ENCODE data around the gene LTBR.
A peak's percentile ranks its signal among the peaks of the same experiment; 100 is the strongest.

Gene LTBR

DNA sequence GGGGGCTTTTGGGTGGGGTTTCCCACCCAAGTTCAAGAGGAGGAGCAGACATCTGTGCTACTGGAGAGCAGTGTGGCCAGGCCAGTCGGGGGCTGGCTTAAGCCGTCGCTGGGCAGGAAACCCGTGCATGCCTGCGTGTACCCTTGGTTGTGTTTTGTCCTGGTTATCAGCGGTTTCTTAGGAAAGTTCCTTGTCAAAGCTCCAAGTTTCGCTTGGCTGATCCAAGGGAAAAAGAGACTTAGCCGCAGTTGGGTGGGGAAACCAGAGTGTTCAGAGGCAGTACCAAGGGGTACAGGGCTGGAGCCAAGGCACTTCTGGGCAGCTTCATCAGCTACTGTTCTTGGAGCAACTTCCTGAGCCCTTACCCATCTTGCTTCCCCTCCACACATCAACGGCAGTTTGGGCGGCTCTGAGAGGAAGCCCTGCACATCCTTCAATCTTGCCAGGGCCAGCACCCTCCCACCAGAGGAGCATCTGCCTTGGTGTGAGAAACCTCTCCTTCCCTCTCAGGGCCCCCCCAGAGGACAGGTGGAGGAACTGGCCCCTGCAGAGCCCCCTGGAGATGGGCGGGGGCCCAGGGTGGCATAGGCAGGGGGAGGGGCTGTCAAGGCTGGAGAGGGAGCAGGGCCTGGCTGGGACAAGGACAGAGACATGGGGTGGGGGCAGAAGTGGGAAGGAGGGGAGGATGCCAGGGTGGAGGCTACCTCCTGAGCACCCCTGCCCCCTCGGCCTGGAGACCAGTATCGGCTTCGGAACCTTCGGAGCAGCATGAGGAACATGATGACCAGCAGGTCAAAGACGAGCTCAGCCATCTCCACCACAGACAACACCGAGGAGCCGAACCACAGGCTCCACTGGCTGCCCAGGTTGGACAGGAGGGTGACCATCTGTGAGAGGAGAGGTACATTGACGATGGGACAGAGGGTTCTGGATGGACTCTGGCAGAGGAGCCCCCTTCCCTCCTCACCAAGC, 36.3 kb upstream of the LTBR start:
- no peak for DNase-seq

DNA sequence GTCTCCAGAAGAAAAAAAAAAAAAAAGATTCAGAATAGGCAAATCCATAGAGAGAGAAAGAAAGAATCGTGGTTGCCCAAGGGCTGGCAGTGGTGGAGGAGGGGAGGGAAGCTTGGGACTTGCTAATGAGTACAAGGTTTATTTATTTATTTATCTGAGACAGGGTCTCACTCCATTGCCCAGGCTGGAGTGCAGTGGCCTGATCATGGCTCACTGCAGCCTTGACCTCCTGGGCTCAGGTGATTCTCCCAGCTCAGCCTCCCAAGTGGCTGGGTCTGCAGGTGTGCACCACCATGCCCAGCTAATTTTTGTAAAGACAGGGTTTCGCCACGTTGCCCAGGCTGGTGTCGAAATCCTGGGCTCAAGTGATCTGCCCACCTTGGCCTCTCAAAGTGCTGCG, 32.3 kb upstream of the LTBR start:
- DNase-seq, result no peak

DNA sequence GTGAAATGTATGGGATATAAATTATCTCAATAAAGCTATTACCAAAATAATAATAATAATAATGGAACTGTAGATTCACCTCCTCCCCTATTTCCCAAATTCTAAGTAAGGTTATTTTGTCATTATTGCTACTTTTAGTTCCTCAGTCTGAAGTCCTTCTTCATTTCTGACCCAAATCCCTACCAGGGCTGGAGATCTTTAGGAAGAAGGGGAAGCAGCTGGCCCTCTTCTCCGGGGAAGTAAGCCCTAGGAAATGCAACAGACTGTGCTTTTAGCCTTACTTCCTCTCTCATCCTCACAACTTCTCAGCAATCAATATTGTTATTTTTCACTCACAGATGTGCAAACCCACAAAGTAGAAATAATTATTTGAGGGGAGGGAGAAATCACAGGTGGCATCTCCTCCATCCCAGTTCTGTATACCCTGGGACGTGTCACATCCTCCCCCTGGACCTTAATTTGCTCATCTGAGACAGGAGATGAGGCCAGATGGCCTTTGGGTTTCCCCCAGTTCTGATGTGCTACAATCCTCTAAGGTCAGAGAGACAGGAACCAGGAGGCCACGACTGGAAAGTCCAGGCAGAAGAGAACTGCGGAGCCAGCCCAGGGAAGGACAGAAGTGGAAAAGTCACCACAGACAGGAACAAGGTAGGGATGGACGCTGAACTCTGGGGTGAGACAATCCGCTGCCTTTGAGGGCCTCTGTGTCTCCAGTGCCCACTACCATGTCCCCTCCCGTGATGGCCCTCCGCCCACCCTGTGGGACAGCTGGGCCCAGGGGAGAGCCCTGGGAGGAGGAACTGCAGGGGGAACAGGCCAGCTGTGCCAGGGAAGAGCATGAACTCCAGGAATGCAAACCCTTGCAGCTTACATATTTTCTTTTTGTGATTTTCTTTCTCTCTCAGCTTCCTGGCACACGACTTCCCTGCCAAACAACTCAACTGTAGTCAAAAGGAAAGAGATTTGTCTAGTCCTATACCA, 31.5 kb upstream of the LTBR start:
- no peak for DNase-seq

DNA sequence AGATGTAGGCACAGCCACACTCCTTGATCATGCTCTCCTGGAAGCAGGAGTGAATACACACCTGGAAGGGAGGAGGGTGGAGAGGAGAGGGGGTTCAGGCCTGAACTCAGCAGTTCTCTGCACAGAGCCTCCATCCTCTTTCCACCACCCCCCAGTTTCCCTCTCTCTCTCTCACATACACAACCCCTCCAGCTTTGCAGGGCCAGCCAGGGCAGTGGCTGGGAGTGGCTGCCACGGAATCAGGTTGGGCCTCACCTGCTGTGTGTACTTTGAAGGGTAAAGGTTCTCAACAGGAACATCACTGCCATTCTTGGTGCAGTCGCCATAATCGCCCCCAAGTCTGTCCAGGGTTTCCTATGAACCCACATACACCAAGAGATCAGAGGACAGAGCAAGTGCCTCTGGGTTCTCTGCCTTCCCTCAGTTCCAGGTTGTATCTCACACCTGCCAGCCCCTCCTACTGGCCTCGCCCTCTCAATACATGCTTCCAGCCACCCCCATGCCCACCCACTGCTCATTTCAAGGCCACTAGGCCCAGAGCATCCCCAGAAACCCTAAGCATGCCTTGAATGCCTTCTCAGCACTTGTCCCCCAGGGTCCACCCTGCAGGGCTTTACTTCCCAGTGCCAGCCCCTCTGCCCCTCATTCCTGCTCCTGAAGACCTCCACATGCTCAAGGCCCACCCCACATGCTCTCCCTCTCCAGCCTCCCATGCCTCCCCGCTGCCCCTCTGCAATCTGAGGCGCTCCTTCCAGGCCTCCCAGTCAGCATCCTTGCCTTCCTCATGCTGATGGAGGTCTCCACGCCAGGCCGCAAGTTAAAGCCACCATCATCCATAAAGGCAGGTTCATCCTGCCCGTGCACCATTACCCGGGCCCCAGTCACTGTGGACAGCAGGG, 29.2 kb upstream of the LTBR start:
- DNase-seq, result no peak

- DNase-seq, result no peak
These were observed 28.2 kb upstream of the LTBR start for GRCh38 chr12:6355491-6356373.

DNA sequence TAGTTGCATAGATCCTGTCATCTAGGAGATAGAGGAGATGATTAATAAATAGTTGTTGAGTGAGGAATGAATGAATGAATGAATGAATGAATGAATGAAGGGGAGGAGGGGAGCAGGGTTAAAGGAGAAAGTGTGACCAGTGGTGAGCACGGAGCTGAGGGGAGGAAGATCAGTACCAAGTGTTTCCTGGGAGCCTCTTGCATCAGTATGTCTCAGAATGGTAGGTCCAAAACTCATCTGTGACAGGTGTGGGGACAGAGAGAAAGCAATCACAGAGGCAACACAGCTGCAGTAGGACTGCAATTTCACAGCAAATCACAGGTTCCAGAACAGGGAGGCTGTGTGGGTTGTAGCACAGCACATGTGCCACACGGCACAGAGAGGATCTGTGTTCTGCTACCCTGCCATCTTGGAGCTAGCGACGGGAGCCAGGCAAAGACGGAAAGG, 27.6 kb upstream of the LTBR start:
- no peak for DNase-seq

DNA sequence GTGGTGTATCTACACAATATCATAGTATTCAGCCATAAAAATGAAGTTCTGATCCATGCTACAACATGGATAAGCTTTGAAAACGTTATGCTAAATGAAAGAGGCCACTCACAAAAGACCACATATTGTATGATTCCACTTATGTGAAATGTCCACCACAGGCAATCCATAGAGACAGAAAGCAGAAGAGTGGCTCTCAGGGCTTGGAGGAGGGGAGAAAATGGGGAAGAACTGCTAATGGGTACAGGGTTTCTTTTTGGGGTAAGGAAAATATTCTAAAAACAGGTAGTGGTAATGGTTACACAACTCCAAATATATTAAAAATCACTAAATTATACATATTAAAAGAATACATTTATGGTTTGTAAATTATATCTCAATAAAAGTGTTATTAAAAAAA, 25.1 kb upstream of the LTBR start:
- no peak for DNase-seq

DNA sequence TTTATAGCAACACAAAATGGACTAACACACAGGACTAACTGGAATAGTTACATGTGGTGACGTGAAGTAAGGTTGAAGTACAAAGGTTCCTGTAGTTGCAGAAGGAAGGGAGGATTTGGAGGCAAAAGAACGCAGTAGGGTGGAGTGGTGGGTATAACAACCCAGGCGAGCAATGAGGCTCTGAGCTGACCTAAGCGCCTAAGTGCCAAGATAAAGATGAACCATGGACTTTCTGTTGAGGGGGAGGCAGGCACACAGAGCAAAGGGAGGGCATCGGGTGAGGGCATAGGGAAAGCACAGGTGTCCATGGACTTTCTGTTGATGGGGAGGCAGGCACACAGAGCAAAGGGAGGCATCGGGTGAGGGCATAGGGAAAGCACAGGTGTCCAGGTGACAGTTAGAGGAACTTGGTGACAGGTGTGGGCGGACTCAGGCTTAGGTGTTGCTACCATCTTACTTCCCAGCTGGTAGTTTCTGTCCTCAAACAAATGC, 23.8 kb upstream of the LTBR start:
- DNase-seq, result no peak

DNA sequence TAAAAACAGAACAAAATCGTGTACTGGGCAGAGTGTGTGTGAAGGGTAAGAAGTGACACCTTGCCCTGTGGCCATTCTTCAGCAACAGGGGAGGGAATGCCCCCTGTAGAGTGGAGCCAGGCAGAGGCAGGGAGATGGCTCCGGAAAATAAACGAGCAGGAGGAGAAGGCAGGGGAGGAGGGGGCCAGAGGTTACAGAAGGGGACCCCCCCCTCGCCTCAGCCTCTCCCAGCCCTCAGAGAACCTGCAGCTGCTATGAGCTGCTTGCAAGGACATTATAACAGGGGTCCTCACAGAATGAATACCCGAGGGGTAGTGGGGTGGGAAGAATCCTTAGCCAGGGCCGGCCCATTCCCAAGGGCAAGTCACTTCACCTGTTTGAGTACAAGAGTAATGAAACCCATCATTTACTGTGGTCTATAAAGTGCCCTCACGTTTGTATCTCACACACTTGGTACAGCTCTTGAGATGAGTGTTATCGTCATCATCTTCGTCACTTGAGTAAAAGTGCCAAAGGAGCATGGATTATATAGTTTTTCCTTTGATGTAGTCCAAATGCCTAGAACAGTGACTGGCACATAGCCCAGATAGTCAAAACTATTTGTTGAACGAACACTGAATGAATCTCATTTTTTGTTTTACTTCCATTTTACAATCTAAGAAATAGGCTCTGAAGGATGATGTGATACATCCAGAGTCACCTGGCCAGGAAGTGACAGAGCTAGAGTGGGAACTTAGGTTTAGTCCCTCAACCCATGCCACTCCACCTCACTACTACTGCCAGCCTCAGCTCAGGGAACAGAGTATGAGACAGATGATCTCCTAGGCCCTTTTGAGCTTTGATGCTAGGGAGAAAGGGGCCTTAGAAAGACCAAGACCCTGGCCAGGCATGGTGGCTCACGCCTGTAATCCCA, 23.1 kb upstream of the LTBR start:
- DNase-seq, result no peak

GRCh38 chr12:6361834-6362233, 22.1 kb upstream of the LTBR start:
- DNase-seq, result no peak

GRCh38 chr12:6362403-6362802, 21.6 kb upstream of the LTBR start:
- no peak for DNase-seq

GRCh38 chr12:6363010-6363329, 21.0 kb upstream of the LTBR start:
- no peak for DNase-seq

DNA sequence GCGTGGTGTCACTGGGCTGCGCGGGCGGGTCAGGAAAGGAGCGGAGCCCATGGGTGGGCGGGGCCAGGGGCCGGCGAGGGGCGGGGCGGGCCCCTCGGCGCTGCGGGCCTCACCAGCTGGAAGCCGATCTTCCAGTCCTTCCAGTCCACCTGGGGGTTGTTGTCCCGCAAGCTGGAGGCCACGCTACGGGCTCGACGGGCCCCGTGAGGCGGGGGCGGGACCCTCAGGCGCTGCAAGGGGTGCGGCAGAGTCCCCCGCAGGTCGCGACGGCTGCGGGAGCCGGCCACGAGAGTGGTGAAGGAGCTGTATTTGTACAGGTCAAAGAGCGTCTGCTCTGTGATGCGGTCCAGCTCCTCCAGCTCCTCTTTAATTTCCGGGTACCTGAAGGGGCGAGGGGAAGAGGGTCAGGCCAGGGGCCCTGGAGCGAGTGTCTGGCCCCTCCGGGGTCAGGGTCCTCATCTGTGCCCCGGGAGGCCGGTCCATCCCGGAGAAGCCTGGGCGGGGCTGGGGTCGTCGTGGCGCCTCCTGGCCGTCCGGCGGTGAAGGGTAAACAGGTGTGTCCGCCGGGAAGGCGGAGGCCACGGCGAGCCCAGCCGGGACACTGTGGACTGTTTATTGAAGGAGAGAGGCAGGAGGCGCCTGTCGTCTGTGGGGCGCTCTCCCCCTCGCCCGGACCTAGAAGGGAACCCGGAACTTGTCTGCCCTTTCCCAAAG, 20.5 kb upstream of the LTBR start:
- DNase-seq, result no peak

DNA sequence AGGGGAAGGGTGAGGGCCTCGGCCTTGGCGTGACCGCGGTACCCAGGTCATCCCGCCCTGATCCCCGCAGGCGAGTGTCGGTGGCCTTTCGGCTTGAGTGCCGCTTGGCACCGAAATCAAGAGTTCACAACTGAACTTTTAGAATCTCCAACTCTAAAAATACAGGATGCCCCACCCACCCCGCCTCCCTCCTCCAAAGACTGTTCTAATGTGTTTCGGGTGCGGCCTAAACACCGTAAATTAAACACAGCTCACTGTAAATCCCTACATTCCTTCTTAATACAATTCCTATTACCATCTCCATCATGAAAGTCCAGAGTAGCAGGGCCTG, 20.0 kb upstream of the LTBR start:
- no peak for DNase-seq

DNA sequence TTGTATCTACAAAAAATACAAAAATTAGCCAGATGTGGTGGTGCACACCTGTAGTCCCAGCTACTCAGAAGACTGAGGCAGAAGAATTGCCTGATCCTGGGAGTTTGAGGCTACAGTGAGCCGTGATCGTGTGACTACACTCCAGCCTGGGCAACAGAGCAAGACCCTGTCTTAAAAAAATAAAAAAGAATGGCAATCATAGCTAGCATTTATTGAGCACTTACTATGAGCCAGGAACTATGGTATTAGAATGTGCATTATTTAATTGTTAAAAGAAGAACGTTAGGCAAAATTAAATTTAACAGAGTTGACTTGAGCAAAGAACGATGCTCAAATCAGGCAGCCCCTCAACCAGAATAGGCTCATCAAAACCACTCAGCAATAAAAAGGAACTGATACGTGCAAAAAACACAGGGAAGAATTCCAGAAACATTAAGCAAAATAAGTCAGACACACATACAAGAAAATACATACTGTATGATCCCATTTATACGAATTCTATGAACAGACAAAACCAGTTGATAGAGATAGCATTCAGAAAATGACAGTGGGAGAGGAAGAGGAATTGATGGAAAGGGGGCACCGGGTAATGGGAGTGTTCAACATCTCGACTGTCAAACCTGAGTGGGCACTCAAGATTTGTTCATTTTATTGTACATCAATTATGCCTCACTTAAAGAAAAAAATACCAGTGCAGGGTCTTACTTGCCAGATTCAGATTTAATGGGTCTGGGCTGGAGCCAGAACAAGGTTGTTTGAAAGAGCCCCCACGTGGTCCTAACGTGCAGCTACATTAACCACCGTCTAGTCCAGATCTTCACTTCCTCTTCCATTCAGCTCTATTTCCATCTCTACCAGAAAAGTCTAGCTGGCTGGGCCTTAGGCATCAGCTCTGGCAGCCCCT, 16.6 kb upstream of the LTBR start:
- peak; percentile 59 for DNase-seq

DNA sequence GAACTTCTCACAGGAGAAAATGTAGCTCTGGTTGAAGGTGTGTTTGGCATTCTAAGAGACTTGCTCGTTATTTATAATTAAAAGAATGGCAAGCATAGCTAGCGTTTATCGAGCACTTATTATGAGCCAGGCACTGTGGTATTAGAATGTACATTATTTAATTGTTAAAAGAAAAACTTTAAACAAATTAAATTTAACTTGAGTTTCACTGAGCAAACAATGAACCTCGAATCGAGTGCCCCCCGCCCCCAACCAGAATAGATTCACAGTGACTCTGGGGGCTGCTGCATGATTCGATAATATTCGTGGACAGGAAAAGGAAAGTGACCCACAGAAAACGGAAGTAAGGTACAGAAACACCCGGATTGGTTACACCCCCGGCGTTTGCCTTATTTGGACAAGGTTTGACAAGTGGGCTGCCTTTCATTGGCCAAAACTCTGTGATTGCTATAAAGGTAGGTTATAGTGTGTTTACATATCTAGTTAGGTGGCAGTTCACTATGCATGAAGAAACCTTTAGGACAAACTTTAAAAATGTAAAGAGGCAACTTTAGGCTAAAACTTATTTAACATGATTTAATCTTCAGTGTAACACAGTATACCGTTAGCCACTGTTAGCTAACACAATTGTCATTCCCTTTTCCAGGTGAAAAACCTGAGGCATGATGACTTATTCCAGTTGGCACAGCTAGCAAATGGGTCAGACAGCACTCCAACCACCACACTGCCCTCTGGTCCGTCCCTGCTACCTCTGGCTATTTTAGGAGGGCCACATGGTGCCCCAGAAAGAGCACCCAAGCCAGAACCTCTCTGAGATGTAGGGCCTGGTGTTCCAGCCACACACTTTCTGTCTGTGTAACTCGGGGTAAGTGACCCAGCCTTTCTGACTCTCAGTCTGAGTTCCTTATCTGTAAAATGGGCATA, 15.7 kb upstream of the LTBR start:
- no peak for DNase-seq

DNA sequence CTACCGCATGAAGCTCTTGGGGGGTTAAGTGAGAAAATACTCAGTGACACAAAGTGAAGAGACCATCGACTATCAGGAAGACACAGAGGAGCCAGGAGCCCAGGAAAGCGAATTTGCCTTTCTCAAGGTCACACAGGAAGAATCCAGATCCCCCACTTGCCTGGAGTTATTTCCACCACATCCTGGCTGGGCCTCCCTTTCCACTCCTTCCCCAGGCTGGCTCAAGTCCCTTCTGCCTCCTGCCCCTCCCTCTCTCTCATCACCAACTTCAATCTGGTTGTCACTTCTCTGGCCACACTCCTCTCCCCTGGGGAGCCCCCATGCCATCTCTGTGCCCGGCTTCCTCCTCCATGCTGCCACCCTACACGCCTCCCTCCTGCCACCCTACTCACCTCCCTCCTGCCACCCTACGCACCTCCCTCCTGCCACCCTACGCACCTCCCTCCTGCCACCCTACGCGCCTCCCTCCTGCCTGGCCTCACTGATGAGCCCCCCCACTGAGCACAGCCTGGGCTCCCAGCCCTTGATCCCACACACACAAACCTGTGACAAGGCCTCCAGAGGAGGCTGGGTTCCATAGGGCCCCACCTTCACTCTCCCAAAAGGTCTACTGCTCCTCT, 14.9 kb upstream of the LTBR start:
- DNase-seq, result no peak

All from SIG-M5 (cell line).